ENCODE results near the gene CLCN7. TPM values are rescaled to one million over a fixed set of nuclear protein-coding genes. Genes with fewer than 3 reads are reported as not detected.

CLCN7 gene
- total RNA-seq, 1 donor from 2014 or later = 76.2 TPM

GRCh38 chr16:1456951-1457350 is 17.9 kb downstream of the CLCN7 start:
- TF ChIP-seq CTCF (conservative IDR thresholded peaks at IDR 0.05; ENCODE audit: low read depth, low read length) = no peak
- no peak overlapping the region for H3K4me3 ChIP-seq (ENCODE audit: low read depth, low read length)
- DNase-seq (ENCODE audit: low read depth) = no peak

DNA sequence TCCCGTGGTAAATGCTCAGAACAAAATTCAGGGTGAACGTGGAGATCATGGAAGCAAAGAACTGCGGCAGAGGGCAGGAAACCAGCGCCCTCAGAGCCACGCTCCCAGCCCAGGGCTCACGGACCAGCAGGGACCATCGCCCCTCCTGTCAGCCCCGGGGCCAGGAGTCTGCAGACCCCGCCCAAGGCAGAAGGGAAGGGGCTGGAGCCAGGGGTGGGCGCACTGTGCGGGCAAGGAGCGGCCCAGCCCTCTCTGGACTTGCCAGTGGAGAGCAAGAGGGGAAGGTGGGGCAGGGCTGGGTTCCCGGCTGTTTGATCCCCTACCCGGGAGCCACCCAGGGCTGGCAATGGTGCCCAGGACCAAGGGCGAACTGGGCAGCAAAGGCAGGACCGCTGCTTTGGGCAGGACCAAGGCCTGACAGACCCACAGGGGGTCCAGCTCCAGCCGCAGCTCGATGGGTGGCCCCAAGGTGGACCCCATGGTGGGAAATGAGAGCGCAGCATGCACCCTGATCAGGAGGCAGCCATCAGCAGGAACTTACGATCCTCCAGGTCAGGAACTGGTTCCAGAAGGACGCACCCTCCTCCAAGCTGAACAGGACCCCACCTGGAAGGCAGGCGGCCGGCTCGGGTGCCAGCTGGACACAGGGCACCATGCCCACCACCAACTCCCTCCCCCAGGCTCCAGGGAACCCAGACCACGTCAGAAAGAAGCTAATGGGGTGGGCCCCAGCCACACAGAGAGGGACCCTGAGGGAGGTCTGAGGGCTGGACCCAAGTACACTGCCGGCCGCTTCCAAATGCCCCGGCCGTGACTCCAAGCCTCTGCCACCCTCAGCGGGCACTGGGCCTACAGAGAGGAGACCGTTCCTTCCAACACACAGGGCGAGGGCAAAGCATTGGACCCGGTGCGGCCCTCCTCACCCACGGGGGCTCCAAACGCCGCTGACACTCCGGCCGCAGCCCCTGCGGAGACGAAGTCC is 19.3 kb downstream of the CLCN7 start:
- no peak for DNase-seq (ENCODE audit: low read depth)
- H3K4me3 ChIP-seq (ENCODE audit: low read depth, low read length) = no peak overlapping the region
- TF ChIP-seq CTCF (conservative IDR thresholded peaks at IDR 0.05; ENCODE audit: low read depth, low read length) = no peak

DNA sequence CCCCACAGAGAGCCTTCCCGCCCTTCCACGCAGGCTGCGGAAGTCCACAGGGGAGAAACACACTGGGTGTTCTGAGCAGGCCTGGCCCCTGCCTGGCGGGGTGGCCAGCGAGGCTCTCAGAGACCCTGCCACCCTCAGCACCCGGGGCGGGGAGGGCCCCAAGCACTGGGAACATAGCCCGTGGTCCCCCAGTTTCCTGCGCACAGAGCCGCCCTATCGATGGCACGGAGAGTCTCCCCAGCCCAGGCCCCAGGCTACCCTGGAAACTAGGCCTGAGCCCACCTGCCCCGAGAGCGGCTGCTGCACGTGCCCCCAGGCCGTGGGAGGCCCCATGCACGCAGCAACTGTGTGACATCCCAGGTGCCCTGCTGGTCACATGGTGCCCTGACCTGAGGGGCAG is 20.3 kb downstream of the CLCN7 start:
- no peak for DNase-seq (ENCODE audit: low read depth)
- H3K4me3 ChIP-seq (ENCODE audit: low read depth, low read length) = no peak overlapping the region
- TF ChIP-seq CTCF (conservative IDR thresholded peaks at IDR 0.05; ENCODE audit: low read depth, low read length) = no peak

DNA sequence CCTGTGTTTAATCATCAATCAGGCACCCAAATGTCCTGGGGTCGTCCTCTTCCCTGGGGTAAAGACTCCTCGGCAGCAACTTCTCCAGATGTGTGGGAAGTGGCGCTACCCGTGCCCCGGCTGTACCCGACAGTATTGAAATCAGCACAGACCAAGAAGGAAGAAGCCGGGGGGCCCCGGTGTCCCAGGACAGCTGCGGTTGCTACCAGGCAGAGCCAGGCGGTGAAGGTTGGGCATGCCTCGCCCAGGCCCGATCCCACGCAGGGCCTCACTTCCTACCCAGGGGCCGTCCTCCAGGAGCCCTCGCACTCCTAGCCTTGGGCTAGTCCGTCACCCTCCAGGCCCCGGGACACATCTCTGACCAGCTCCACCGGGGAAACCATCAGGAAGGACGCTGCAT is 21.5 kb downstream of the CLCN7 start:
- no peak for TF ChIP-seq CTCF (conservative IDR thresholded peaks at IDR 0.05; ENCODE audit: low read depth, low read length)
- no peak overlapping the region for H3K4me3 ChIP-seq (ENCODE audit: low read depth, low read length)
- DNase-seq (ENCODE audit: low read depth) = no peak

GRCh38 chr16:1452530-1452929 is 22.3 kb downstream of the CLCN7 start:
- no peak for DNase-seq (ENCODE audit: low read depth)
- no peak overlapping the region for H3K4me3 ChIP-seq (ENCODE audit: low read depth, low read length)
- no peak for TF ChIP-seq CTCF (conservative IDR thresholded peaks at IDR 0.05; ENCODE audit: low read depth, low read length)

DNA sequence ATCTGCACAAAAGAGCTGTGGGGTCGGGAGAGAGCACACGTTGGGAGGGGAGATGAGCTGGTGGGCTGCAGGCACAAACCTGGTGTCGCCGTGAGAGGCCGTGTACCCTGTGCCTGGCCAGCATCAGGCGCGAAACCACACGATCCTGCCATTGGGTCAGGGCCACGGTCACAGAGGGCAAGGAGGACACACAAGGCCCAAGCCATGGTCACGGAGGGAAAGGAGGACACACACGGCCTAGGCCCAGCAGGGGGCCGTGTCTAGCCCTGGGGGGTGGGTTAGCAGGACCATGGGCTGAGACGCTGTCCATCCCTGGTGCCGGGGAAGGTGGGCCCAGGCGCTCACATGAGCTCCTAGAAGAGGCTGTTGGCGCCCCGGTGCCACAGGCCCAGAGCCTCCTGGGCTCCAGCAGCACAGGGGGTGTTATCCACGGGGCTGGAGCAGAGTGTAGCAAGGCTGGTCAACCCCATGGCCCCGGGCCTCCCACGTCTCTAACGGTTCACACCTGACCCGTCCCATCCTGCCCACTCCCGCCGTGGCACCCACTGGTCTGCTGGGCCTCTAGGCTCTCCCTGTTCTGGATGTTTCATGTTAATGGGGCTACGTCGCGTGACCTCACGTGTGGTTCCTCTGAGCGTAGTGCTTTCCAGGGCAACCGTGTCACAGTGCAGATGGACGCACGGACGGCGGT is 23.0 kb downstream of the CLCN7 start:
- no peak for DNase-seq (ENCODE audit: low read depth)
- no peak for TF ChIP-seq CTCF (conservative IDR thresholded peaks at IDR 0.05; ENCODE audit: low read depth, low read length)
- H3K4me3 ChIP-seq (ENCODE audit: low read depth, low read length) = no peak overlapping the region

All from epithelial cell of proximal tubule (primary cell).